ENCODE measurements around the gene TGFA.
"Not testable (repeated sequence)": the region's sequence is repeated elsewhere in the genome, so short reads cannot be mapped to it uniquely, and the experiment has no call there.

The TGFA gene

DNA sequence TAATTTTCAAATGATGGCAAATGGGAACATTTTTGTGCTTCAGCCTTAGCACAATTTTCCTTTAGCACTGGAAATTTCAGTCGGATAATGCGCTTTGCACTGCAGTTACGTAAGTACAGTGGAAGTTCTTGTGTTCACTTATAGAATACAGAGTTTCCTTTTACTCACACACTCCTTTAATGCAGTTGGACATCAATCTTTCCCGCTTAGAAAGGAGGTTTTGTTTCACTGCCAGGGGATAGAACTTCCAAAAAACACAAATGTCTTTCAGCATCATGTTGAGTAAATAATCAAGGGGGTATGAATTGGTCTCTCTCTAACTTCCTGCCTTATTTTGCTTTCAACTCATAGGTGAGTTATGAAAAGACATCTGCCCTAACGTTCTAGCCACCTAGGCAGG lies 63.2 kb downstream of the TGFA start:
- DNase-seq = no peak

DNA sequence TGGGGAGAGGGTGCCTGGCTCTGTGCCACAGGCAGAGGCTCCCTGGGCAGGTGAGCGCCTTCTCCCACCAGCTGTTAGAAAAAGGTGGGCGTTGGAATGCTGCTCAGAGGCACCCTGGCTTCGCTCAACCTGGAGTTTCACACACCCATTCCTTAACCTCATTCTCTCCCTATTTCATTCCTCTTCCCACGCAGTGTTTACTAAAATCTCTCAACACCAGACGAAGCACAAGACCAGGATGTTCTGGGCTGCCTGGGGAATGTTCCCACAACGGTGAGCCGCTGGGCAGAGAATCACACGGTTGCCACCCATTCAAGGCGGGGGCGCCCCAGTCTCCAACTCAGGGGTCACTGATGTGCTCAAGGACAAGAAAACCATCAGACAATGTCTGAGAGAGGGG lies 64.5 kb downstream of the TGFA start:
- DNase-seq = no peak

DNA sequence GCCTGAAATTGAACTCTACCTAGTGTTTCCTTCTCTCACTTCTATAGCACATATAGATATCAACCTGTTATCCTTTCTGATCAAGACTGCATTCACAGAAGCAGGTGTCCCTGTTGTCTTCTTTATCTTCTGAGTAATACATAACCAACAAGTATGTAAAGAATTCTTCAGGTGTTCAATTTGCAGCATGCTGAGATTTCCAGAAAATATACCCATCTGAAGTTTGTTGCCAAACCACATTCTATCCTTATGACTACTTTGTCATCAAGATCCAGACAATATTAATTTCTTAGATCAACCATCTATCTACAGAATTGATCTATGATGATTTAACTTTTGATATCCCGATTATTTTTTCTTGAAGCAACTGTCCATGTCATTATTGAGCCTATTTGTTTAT lies 69.5 kb downstream of the TGFA start:
- no peak for DNase-seq

DNA sequence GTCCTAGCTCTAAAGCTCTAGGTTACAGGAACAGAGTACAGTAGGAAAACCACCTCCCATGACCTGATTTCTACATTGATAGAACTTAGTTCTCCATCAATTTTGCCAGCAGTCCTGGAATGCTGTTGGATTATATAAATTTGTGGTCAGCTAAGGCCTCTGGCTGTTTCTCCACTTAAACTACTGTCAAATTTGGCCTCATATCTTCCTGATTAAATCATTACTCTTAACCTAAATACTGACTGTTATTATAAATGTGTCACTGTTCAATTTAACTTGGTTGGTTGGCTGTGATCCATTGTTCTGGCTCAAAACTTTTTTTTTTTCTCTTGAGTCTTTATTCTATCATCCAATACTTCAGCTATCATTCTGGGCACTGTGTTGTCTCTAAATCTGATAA lies 71.2 kb downstream of the TGFA start:
- DNase-seq = no peak

DNA sequence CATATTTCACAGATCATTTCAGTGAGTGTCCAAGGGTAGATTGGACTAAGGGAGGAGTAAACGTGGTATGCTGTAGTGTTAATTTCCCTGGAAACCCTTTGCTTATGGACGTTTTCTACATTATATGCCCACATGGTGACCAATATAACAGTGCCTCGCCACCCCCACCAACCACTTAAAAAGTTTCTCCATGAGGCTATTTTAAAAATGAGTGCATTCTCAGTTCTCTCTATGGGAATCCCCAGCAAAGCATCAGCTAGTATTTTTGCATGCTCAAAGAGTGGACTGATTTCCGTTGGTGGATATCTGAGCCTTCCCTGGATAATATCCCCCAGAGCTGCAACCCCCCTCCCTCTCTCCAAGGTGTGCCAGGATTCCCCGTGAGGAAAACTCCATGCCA lies 73.2 kb downstream of the TGFA start:
- DNase-seq = no peak

DNA sequence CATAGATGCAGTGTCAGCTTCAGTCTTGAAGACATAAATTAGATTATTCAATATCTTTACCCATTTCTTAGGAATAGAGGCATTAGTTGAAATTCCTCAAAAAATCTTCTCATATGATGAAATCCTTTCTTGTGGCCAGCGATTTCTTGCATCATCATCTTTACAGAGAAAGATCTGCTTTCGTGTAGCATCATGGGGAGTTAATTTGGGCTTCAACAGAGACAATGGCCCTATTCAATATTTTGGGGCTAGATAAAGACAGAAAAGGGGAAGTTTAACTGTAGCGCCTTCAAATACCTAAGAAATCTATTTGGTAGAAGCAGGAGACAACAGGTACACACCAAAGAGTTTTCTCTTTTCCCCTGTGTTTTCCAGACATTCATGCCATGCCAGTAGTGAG lies 73.8 kb downstream of the TGFA start:
- no peak for DNase-seq

DNA sequence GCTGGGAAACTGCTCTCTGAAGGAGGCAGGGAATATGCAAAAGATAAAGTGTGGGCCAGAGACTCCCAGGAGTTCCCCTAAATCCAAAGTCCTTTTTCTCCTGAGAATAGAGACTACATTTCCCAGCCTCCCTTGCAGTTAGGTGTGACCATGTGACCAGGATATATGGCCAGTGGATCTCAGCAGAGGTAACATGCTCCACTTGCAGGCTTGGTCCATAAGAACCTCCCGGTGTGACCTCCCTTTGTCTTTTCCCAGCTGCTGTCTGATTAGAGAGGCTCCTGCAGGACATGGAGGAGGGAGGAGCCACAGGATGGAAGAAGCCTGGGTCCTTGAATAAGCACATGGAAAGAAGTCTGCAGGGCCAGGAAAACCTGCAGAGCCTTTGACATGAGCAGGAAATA lies 76.2 kb downstream of the TGFA start:
- no peak for DNase-seq

DNA sequence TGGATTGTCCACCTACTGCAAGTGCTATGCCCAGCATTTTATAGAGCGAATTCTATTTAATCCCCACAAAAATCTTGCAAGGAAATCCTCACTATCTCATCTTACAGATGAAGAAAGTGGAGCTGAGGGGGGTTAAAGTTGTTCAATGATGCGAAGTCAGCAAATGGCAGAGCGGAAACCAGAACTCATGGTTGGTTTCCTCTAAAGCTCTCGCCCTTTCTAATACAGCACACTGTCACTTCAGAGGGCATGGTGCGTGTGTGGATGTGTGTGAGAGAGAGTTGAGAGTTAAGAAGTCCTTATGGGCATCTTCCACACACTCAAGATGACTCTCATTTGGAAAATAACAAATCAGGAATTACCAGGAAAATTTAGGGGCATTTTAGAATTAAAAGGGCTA lies 78.4 kb downstream of the TGFA start:
- DNase-seq = no peak

DNA sequence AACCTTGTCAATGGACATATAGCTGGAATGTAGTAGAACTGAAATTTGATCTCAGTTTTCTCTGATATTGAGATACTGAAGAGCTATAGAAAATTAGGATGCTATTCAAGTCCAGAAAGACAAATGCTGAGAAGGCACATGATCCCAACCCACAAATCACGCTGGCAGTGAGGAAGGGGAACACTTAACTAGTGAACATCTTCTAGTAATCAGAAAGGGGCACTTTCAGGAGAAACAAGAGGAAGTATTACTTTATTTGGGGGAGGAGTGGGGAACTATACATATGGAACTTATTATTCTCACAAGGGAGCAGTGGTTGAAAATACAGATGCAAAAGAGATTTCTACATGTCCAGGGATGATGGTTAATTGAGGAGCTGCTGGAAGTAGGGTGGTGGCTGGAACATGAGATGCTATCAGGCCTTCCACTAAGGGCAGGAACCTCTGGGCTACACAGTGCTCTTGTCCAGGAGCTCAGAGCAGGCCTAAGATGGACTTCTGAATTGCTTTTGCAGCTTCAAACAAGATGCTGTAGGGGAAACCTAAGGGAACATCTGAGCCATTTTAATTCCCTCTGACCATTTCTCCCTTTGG lies 79.3 kb downstream of the TGFA start:
- DNase-seq = no peak

DNA sequence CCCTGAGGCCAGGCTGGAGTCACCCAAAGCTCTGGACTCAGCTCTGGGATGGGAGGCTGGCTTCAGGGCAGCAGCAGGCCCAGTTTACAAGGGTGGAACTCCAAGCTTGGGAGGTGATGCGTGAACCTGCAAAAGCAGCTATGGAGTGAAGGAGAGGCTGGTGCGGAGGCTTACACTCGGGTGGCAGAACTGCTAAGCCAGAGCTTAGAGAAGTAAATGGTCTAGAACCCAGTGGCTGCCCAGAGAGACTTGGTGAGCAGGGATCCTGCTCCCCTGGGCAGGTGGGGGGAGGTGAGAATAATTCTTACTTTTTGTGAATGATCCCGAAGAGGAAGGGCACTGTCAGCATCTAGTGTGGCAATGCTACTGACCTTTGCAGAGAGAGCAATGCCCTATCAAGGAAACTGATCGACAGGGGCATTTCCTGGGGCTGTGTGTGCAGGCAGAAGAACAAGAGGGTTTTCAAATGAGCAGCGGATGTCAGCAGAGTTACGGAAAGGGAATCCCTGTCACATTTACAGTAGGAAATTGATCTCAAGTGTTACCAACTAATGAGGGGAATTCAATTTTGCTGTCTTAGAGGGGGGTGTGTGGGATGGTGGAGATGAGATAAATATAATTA lies 80.4 kb downstream of the TGFA start:
- DNase-seq = no peak

DNA sequence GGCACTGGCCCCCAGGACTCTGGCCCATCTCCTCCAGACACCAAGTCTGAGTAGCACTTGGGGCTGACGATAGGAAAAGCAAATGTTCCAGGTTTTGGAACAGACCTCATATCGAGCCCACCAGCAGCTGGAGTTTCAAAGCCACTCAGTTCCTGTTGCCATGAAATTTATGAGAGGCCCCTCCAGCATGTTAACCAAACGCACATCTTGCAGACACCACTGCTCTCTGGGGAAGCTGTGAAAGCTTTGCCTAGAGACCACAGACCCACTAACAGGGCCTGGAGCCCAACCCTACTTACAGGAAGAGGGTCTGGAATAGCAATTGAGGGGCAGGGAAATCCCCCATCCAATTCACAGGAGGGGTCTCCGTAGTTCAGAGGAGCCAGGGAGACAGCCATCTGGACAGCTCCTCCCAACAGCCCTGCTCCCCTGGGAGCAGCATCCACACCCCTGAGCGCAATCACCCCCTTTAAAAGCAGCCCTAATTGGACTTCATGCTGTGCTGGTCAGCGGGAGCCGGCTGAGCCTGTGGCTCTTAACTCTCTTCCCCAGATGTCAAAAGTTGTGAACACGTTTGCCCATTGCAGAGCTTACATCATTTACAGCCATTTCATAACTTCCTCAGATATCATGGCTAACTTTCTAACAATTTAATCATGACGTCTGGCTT lies 81.3 kb downstream of the TGFA start:
- no peak for DNase-seq

DNA sequence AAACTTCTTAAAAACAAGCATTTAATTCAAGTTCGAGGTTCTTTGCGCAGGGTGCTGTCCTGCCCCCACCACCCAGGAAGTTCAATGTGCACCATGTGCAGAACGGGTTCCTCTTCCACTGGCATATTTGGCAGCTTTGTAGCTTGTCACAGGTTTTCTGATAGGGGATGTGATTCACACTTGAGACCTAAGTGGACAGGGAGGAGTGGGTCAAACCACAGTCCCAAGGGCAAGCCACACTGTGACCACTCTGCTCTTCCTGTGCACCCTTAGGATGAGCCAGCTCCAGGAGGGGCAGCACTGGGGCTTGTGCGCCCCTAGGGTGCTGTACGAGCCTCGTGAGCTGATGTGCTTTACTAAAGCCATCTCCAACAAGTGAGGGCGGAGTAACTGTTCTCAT lies 82.5 kb downstream of the TGFA start:
- DNase-seq = no peak

DNA sequence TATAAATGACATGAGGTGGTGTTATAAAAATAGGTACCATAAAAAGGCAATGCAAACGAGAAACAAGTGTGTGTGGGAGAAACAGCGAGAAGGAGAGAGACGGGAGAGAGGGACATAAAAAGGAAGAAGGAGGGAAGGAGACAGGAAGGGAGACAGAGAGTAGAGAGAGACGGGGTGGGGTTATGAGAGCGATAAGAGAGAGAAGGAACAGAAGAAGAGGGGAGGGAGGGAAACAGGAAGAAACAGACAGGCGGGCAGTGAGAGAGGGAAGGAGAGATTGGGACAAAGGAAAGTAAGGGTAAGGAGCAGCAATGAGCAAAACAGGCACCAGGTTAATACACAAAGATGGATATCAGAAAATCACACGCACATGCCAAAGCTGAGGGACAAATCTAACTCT lies 83.7 kb downstream of the TGFA start:
- DNase-seq = no peak

DNA sequence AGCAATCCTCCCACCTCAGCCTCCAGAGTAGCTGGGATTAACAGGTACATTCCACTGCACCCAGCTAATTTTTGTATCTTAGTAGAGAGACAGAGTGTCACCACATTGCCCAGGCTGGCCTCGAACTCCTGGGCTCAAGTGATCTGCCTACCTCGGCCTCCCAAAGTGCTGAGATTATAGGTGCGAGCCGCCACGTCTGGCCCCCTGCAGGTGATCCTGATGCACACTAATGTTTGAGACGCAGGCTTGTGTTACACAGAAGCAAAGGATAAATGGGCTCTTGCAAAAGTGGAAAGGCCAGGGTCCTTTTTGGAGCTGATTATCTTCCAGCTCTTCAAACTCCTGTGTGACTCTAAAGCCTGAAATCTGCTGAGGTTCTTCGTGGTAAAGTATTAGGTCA lies 84.2 kb downstream of the TGFA start:
- DNase-seq = no peak

DNA sequence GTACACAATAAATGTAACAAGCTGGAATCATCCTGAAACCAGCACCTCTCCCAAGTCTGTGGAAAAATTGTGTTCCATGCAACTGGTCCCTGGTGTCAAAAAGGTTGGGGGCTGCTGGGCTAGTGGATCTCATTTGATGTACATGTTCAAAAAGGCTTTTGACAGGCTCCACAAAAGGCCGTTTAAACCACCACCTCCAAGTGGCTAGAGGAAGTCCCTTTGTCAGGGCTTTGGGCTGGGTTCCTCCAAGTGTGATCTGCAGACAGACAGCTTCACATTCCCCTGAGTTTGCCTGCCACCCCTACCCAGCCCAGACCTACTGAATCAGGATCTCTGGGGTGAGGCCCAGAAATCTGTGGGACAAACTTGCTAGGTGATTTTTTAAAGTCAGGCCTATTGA lies 84.7 kb downstream of the TGFA start:
- no peak for DNase-seq

DNA sequence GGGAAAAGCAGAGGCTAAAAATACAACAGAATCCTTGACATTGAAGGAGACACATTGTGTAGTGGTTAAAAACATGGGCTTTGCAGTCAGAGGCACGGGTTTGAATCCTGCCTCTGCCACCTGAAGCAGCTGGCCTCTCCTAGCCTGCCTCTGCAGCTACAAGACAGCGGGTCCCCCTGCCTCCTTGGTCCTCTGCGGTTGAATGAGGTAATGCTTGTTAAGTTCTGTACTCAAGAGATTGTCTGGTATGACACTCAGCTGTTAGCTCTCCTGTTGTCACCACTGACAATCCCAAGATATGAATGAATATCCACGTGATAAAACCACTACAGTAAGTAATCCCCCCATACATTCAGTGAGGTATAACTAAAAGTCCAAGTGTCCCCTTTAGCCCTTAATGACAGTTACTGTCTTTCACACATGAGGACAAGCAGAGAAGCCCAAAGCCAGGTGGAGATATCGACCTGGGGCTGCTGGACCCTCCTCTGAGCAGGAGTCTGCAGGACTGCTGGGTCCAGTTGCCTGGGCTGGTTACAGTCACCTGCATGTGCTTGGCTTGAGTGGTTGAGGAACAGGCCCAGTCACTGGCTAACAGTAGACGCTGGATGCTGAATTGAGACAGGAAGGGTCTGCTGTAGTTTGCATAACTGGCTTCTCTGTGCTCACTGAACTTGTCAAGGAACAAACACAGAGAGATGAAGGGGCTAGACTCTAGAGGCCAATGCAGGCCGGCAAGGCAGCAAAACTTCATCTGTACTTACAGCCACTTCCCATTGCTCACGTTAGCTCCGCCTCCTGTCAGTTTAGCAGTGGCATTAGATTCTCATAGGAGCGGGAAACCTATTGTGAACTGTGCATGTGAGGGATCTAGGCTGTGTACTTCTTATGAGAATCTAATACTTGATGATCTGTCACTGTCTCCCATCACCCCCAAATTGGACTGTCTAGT lies 85.5 kb downstream of the TGFA start:
- DNase-seq = no peak

DNA sequence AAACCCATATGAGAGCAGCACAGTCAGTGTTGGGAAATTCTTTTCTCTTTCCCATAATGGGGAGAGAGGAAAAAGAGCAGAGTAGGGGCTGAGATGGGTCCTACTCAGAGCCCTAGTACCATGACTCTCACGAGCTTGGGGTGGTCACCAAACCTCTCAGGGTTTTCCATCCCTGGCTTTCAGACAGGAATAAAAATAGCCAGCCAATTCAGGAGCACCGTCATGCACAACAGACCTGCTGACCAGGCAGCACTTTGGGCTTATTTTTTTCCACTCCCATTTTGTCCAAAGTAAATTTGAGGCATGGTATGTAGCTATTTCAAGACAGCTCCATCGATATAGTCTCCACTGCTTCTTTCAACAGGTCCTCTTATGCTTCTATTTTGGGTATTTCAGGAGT lies 86.4 kb downstream of the TGFA start:
- no peak for DNase-seq

DNA sequence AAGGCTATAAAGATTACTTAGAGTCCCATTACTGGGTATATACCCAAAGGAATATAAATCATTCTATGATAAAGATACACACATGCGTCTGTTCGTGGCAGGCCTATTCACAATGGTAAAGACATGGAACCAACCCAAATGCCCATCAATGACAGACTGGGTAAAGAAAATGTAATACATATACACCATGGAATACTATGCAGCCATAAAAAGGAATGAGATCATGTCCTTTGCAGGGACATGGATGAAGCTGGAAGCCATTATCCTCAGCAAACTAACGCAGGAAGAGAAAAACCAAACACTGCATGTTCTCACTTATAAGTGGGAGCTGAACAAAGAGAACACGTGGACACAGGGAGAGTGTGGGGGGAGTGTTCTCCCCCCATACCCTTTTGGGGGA lies 87.0 kb downstream of the TGFA start:
- not testable (repeated sequence) for DNase-seq

DNA sequence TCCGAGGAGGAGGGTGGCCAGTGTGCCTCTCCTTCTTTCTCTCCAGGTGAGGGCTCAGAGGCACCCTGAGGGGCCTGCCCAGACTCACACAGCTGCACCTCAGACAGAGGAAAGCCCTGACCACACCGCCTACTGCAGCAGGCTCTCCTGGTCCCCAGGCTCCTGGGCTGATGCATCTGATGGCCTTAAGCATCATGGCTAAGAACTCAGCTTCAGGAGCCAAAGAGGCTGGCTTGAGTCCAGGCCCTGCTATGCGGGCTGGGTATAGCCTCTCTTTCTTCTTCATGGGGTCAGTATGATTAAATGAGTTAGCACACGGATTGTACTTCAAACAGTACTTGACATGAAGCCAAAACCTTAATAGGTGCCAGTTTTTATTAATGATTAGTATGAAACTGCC lies 89.6 kb downstream of the TGFA start:
- DNase-seq = no peak

DNA sequence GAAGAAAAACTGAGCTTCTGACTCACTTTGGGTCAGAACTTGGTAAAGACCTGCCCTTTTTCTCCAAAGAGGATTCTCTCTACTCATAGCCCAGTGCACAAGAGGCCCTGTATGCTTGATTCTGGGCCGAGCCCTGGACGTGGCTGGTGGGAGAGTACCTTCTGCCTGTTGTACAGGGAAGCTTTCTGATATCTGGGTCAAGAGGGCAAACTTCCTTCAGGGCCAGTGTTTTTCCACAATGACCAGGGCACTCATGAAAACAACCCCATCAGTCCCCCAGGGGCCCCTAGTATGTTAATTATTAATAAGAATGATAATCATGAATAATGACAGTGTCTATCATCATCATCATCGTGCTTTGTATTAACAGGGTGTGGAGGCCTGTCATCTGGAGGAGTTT lies 90.0 kb downstream of the TGFA start:
- DNase-seq = no peak

DNA sequence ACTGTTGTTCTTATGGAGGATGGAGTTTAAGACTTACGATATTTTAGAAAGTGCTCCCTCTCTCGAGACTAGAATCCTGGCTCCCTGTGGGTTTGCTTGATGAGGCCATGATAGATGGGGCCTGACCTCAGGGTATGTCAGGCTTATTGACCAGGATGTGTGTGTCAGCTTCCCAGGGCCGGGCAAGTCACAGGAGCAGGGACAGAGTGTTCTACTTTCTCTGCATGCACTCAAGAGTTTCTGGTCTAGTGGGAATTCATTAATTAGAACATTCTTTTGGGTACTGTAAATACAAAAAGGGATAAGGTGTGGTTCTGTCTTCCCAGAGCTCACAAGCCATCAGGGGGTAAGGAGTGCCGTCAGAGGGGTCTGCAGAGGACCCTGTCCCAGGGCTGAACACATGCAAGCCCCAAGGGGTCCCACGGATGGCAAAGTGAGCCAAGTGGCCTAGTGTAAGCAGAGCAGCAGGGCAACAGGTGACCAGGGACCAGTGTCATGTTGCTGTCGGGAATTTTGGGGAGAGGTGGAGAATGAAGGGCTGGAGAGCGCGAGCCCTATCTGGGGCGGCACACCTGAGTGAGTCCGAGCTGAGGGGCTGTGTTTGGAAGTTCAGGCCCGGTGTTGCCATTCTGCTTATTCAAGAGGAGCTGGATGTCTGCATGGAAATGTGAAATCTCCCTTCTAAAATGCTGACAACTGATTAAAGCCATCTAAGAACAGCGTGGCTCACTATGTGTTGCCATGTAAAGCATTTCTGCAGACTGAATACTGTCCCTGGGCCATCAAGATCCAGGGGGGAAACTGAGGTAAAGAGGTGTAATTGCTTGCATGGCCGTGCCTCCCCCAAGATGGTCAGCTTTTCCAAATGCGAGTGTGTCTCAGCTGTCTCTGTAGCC lies 91.4 kb downstream of the TGFA start:
- DNase-seq = no peak

DNA sequence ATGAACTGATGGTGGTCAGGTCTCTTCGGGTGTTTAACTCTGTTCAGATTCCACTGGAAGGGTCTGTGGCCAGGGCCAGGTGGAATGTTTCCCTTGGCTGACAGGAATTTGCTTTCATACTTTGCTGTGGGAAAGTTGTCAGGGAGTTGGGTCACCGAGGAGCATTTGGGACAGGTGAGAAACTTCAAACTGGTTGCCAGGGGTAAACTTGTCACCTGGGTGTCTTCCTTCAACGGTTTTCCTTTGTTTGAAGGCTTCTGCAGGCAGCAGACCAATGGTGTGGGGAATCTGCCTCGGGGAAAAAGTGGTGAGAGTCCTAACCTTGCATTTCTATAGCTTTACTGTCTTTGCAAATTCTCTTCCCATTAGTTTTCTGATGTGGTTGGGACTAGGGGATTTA lies 92.2 kb downstream of the TGFA start:
- DNase-seq = no peak

DNA sequence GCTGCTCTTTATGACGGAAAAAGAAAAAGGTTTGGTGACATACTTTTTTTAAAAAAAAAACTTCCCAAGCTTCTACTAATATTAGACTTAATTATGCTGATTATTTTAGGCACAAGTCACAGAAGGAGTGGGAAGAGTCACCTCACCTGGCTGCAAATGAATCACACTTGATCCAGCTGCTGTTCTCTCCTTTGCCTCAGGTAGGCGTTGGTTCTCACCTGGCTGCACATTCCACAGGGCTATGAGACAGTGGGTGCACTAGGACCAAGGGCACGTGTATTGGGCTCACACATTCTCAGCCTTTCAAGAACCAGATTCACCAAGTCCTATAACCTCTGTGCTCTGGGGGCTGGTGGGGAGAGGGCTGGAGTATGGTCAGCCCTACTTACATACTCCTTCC lies 93.3 kb downstream of the TGFA start:
- DNase-seq = no peak

Measured in activated CD4-positive, alpha-beta T cell treated with anti-CD3 and anti-CD28 coated beads, Interleukin-2, amount 50 U/mL, for 48 hours (primary cell).